HepG2 (cell line): ENCODE measurements around the gene IL6R. TPM values are rescaled to one million over a fixed set of nuclear protein-coding genes. Genes with fewer than 3 reads are reported as not detected.

ENCODE experiments used
- AGO2 ChIP-seq: fragments of 200-400 bp; formaldehyde crosslinking; optimal IDR thresholded peaks from 2 replicates; pipeline ENCODE3; 2017; ENCODE audit warnings: mild to moderate bottlenecking, low read depth, low read length, moderate library complexity
- ARID3A ChIP-seq: IDR thresholded peaks from 2 replicates; pipeline ENCODE4 v1.6.1; 2012; ENCODE audit warnings: low read depth, low read length, improper control_type of control experiment
- ETS1 ChIP-seq: sonication (generic); formaldehyde crosslinking; IDR thresholded peaks from 2 replicates; pipeline ENCODE4 v1.4.0; 2020; ENCODE audit warnings: missing genetic modification reagents
- HDAC6 ChIP-seq: fragments of 200-600 bp; sonication (generic); IDR thresholded peaks from 2 replicates; pipeline ENCODE4 v1.7.0; 2017; ENCODE audit warnings: mild to moderate bottlenecking, antibody characterized with exemption, low read length, low read depth
- HOMEZ ChIP-seq: IDR thresholded peaks from 2 replicates; pipeline ENCODE4 v1.6.1; 2016; ENCODE audit warnings: low read depth
- NFAT5 ChIP-seq: sonication (generic); formaldehyde crosslinking; IDR thresholded peaks from 2 replicates; pipeline ENCODE4 v1.4.0; 2020; ENCODE audit warnings: missing genetic modification reagents
- NR2F2 ChIP-seq: IDR thresholded peaks from 2 replicates; pipeline ENCODE4 v1.6.1; 2012; ENCODE audit warnings: low read depth, inconsistent platforms, borderline replicate concordance
- TEAD3 ChIP-seq: optimal IDR thresholded peaks from 2 replicates; pipeline ENCODE3; 2016; ENCODE audit warnings: borderline replicate concordance
- TFDP1 ChIP-seq: IDR thresholded peaks from 2 replicates; pipeline ENCODE4 v1.6.1; 2016; ENCODE audit warnings: missing compliant biosample characterization, missing genetic modification reagents, borderline replicate concordance
- ZNF333 ChIP-seq: sonication (generic); formaldehyde crosslinking; IDR thresholded peaks from 2 replicates; pipeline ENCODE4 v1.4.0; 2020; ENCODE audit warnings: mild to moderate bottlenecking, missing genetic modification reagents, borderline replicate concordance
- ZNF484 ChIP-seq: sonication (generic); formaldehyde crosslinking; IDR thresholded peaks from 2 replicates; pipeline ENCODE4 v1.5.1; 2020; ENCODE audit warnings: mild to moderate bottlenecking, low read depth, missing genetic modification reagents, borderline replicate concordance
- ZNF574 ChIP-seq: sonication (generic); formaldehyde crosslinking; IDR thresholded peaks from 2 replicates; pipeline ENCODE4 v1.4.0; 2020; ENCODE audit warnings: missing genetic modification reagents
- polyA plus RNA-seq, 8 experiments: library from polyadenylated mRNA; depleted of rRNA in 3 of 8; stranded (reverse) in 7 of 8; unstranded in 1 of 8; fragments of >200 nt; fragmentation: Illumina TruSeq in 4 of 8; extraction: Trizol in 4 of 8; gene quantifications; 2 replicates each; pipeline versions ENCODE4 v1.2.1 to v1.2.3, GENCODE V29; 2011 to 2016; ENCODE audit warnings: low read depth in 4 of 8, missing spikeins in 1 of 8, mixed read lengths in 1 of 8; ENCODE audit not compliant: insufficient read depth in 1 of 8
- total RNA-seq, 5 experiments: library from RNA; depleted of rRNA; stranded (reverse); fragments of >200 nt; fragmentation: Illumina TruSeq; extraction: Trizol; gene quantifications; 2 replicates each; pipeline ENCODE4 v1.2.3, GENCODE V29; 2016; ENCODE audit warnings: low read depth in 1 of 5

IL6R gene
- total and polyA plus RNA-seq, 2 of the 13 experiments (the other 11 are each of a cell fraction or from before 2014, with no cell fraction given) = 5.0 to 24.5 TPM

- TF ChIP-seq NFAT5 (CRISPR knock-in tag) (peak; percentile 68; the same call in 1 of the 2 replicates), AGO2 (no peak), ZNF333 (CRISPR knock-in tag) (no peak), ETS1 (no peak), ZNF574 (CRISPR knock-in tag) (peak; percentile 80), HDAC6 (no peak), NR2F2 (no peak), TFDP1 (no peak), ZNF484 (CRISPR knock-in tag) (no peak), ARID3A (no peak), HOMEZ (CRISPR knock-in tag) (no peak; the same call in none of the 2 replicates), TEAD3 (CRISPR knock-in tag) (peak; percentile 64)
Observed at GRCh38 chr1:154404984-154405746, at the start of gene IL6R (continued).
